ENCODE measurements around the gene RAB3D. TPM values are rescaled to one million over a fixed set of nuclear protein-coding genes. Genes with fewer than 3 reads are reported as not detected.
"Not testable (repeated sequence)": the region's sequence is repeated elsewhere in the genome, so short reads cannot be mapped to it uniquely, and the experiment has no call there.

RAB3D gene, protein sequence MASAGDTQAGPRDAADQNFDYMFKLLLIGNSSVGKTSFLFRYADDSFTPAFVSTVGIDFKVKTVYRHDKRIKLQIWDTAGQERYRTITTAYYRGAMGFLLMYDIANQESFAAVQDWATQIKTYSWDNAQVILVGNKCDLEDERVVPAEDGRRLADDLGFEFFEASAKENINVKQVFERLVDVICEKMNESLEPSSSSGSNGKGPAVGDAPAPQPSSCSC
- 10 to 100 TPM in 2 of 3 donors, 1 to 10 TPM in 1; 4.6 to 29.6 (median 10.3) TPM for polyA plus RNA-seq

DNA sequence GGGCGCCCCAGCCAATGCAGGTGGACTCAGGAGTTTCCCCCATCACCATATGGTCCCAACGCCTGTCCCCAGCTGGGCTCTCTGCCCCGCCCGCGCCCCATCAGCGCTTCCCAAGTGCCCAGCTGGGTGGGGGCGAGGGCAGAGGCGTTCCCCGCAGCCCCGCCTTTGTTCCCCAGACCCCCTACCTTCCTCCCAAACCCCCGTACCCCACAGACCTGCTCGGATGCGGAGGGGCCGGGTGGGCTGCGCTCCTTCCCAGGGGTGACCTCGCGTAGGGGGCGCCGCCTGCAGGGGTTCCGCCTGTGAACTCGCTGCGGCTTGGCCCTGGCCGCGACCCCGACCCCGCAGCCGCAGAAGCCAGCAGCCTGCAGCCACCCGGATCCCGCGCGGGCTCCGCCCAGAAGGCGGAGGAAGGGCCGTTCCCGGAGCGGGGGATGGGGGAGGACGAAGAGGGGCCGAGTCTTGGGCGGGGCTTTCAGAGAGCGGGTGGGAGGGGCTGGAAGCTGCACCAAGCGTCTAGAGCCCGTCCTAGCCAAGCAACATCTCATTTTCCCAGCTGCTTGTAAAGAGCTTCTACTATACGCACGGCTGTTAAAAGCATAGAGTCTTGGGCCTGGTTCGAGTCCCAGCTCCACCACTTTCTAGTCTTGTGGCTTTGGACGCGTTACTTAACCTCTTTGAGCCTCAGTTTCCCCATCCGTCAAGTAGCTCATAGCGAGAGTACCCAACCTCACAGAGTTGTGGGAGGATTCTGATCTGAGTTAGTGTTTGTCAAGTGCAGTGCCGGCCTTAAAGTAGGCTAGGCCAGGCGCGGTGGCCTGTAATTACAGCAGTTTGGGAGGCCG is at the start of gene RAB3D:
Gene RAB3D (minus strand): TSS at position 404 of the 845 bp plus-strand sequence. CDS start 2,258 bp downstream, outside the sequence.
- H3K27ac ChIP-seq (ENCODE audit: low read depth, low read length), result no peak within 1 kb of the TSS
- 5 to 6% (median 6%) methylated on average over 47 to 53 of the region's 53 CpGs for WGBS, 3 donors

DNA sequence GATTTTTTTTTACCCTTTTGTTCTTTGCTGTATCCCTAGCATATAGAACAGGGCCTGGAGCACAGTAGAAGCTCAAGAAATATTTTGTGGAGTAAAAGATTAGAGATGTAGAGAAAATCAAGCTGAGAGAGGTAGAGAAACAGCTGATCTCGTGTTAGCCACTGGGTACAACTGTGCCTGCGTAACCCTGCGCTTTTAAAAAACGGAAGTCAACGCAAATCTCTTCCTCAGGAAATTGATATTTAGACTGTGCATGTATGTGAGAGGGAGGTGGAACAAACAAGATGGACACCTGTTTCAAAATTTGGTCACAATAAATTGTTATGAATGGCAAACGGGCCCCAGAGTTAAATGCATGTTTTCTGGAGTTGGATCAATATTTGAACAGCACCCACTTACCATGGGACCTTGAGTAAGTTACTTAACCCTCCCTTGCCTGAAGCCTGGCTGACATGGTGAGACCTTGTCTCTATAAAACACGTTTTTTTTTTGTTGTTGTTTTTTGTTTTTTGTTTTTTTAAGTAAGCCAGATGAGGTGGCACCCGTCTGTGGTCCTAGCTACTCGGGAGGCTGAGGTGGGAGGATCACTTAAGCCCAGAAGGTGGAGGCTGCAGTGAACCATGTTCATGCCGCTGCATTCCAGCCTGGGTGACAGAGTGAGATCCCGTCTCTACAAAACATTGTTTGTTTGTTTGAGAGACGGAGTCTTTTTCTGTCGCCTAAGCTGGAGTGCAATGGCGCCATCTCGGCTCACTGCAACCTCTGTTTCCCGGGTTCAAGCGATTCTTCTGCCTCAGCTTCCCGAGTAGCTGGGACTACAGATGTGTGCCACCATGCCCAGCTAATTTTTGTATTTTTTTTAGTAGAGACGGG is 47.9 kb upstream of the RAB3D start:
- 66 to 70% (median 70%) methylated on average over 19 of the region's 19 CpGs for WGBS, 3 donors
- no peak overlapping the region for H3K27ac ChIP-seq (ENCODE audit: low read depth, low read length)

DNA sequence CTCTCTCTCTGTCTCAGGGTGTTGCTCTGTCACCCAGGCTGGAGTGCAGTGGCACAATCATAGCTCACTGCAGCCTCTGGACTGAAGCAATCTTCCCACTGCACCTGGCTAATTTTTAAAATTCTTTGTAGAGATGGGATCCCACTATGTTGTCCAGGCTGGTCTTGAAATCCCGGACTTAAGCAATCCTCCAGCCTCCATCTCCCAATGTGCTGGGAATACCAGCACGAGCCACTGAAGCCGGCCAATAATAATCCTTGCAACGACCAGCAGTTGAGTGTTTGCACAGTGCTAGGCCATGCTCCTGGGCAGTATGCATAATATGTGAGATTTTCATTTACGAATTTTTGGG is 45.3 kb upstream of the RAB3D start:
- H3K27ac ChIP-seq (ENCODE audit: low read depth, low read length), result no peak overlapping the region
- 76 to 89% (median 83%) methylated on average over 5 of the region's 5 CpGs for WGBS, 3 donors

DNA sequence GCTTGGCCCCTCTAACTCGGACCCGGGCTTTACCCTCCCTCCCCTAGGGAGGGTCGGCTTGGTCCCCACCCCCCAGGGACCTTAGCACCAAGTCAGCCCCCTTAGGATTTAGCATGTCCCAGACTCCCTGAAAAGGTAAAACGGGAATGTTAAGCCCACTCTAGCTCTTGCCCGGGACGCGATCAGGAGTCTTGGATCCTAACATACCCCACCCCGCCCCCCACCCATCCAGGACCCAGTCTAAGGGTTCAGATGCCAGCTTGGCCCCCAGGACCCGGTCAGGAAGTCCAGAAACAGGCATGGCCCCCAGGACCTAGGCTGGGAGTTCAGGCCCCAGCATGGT is 44.2 kb upstream of the RAB3D start:
- WGBS, 3 donors, result 0 to 4% (median 3%) methylated on average over 9 of the region's 9 CpGs
- no peak overlapping the region for H3K27ac ChIP-seq (ENCODE audit: low read depth, low read length)

DNA sequence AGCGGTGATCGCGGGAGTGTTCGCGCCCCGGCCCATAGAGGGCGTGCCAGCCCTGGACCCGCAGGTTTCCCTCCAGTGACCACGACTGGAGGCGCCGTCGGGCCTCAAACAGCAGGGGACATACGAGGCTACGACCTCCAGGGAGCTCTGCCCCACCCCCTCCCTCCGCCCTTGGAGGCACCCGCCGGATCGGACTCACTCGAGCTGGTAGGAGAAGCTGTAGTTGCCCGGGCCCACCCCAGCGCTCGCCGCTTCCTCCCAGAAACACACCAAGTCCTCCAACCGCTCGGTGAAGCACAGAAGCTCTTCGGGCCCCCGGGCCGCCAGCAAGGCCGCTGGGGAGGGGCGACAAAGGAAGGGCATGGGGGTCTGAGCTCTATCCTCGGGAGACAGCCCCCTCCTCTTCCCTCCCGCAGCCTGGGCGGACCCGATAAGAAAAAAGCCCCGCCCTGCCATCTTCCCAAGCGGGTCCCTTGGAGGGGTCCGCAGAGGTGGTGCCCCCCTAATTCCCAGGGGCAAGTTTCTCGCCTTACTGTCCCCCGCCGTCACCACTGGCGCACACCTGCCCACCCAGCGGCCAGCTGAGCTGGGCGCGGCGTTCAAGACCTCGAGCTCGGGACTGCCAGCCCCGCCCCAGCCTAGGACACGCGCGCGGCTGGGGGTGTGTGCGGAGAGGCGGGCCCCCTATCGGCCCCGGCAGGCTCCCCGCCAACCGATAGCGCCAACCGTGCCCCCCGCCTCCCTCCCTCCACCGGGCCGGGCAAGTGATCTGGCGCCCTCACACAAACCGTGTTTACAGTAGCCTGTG is 43.6 kb upstream of the RAB3D start:
- no peak overlapping the region for H3K27ac ChIP-seq (ENCODE audit: low read depth, low read length)
- WGBS, 3 donors, result 0 to 1% (median 1%) methylated on average over 53 to 65 of the region's 65 CpGs

DNA sequence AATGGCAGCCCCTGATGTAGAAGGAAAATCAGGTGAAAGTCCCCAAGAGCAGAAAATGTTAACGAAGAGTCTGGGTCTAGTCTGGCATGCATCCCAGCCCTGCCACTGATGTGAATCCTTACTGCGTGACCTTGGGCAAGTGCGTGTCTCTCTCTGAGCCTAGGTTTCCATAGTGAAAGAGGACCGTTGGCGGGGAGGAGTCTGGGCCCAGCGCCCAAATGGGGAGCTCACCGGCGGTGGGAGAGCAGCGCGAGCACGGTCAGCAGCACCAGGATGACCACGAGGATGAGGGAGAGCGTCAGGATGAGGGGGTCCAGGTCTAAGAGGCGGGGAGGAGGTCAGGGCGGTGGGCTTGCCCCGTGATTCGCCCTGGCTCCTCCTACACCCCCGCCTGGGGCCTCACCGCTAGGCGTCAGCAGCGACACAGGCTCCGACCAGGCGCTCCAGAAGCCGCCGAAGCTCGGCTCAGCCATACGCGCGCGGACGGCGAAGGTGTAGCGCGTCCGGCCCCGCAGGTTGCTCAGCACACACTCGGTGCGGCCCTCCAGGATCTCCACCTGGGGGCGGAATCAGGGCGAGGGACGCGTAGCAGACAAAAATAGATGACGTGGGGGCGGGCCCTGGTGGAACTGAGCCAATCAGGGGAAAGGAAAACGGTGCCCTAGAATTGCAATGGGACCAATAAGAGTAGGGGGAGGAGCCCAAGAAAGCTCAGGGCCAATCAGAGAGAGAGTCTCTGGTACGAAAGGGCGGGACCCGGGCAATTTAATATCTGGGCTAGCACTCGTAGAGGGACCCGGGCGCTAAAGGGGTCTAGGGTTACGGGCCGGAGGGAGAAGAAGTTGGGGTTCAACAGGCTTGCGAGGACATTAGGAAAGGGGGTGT is 41.4 kb upstream of the RAB3D start:
- 1% methylated on average over 53 to 54 of the region's 54 CpGs for WGBS, 3 donors
- no peak overlapping the region for H3K27ac ChIP-seq (ENCODE audit: low read depth, low read length)

DNA sequence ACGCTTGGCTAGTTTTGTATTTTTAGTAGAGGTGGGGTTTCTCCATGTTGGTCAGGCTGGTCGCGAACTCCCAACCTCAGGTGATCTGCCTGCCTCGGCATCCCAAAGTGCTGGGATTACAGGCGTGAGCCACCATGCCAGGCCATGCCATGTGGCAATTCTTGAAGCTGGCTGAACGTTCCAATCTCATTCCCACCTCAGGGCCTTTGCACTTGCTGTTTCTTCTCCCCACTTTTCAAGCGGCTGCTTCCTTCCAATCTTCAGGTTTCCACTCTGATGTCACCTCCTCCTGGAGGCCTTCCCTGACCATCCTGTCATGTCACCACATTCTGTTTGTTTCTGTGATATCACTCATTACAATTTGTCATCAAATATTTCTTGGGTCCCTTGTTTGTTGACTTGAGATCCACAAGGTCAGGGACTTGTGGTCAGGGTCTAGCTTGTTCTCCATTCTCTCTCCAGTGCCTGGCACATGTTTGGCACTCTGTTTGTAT is 40.4 kb upstream of the RAB3D start:
- WGBS, 3 donors, result 94 to 95% (median 94%) methylated on average over 7 of the region's 7 CpGs
- no peak overlapping the region for H3K27ac ChIP-seq (ENCODE audit: low read depth, low read length)

DNA sequence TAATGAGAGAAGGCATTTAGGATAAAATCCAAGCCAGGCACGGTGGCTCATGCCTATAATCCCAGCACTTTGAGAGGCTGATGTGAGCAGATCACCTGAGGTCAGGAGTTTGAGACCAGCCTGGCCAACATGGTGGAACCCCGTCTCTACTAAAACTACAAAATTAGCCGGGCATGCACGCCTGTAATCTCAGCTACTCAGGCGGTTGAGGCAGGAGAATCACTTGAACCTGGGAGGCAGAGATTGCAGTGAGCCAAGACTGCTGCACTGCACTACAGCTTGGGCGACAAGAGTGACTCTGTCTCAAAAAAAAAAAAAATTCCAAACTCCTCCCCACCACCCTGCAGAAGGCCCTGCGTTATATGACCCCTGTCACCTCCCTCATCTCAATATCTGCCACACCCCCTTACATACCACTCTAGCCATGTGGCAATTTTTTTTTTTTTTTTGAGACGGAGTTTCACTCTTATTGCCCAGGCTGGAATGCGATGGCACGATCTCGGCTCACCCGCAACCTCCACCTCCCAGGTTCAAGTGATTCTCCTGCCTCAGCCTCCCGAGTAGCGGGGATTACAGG is 39.9 kb upstream of the RAB3D start:
- 86 to 93% (median 89%) methylated on average over 14 of the region's 14 CpGs for WGBS, 3 donors
- H3K27ac ChIP-seq (ENCODE audit: low read depth, low read length), result not testable (repeated sequence)

DNA sequence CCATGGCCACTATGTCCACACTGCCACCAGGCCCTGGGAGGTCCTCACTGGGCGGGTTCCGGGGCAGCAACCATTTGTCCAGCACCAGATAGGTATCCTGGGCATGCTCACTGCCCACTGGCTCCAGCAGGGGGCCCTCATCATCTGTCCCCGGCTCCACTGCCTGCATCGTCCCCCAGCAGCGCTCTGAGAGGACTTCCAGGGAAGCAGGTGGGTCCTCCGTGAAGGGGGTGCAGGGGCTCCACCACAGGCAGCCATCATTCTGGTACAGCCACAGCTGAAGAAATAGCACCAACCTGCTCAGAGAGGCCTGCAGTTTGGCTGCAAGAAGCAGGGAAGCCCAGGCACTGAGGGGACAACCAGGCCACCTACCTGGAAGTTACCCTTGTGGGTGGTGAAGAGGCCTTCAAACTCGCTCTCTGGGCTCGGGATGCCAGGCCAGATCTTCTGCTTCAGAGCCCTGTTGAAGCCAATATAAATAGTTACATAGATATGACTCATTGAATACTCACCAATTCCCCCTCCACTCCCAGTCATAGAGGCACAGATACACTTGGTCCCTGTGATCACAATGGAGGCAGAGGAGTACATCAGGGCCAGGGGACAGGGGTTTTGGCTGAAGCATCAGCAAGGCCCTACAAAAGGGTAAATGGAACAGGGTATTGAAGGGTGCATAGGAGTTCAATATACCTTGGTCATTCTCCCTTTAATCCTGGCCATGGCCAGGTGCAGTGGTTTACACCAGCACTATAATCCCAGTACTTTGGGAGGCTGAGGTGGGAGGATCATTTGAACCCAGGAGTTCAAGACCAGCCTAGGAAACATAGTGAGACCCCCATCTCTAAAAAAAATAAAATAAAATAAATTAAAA is 39.1 kb upstream of the RAB3D start:
- 46 to 55% (median 52%) methylated on average over 8 of the region's 8 CpGs for WGBS, 3 donors
- no peak overlapping the region for H3K27ac ChIP-seq (ENCODE audit: low read depth, low read length)

DNA sequence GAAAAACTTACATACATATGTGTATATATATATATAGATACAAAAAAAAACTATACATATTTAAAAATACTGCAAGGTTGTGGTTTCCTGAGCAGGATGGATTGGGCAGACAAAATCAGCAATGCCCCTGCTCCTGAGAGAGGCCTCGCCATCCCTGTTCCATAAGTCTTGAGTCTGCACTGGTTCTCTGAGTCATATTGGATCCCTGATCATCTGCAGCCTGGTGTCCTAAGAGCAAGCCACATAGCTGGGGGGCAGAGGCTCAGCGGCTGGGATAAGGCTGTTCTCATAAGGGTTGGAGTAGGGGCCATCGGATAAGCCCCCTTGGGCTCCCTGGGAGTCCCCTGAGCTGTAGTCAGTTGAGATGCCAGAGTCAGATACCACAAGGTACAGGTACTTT is 38.3 kb upstream of the RAB3D start:
- WGBS, 3 donors, result 91 to 96% (median 92%) methylated on average over 3 of the region's 3 CpGs
- H3K27ac ChIP-seq (ENCODE audit: low read depth, low read length), result no peak overlapping the region

DNA sequence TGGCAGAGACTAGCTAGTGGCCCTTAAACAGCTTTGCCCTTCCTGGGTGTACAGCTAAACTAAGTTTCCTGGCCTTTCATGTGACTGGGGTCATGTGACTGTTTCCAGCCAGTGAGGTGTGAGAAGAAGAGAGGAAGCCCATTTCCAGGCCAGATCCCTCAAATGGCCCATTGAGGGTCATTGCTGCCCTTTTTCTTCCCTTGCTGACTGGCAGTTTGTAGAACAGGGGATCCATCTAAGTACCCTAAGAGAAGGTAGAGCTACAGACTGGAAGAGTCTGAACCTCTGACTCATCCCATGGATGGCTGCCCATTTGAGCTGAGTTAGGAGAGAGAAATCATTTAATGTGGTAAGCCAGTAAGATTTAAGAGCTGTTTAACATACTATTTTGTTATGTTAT is 37.8 kb upstream of the RAB3D start:
- no peak overlapping the region for H3K27ac ChIP-seq (ENCODE audit: low read depth, low read length)

DNA sequence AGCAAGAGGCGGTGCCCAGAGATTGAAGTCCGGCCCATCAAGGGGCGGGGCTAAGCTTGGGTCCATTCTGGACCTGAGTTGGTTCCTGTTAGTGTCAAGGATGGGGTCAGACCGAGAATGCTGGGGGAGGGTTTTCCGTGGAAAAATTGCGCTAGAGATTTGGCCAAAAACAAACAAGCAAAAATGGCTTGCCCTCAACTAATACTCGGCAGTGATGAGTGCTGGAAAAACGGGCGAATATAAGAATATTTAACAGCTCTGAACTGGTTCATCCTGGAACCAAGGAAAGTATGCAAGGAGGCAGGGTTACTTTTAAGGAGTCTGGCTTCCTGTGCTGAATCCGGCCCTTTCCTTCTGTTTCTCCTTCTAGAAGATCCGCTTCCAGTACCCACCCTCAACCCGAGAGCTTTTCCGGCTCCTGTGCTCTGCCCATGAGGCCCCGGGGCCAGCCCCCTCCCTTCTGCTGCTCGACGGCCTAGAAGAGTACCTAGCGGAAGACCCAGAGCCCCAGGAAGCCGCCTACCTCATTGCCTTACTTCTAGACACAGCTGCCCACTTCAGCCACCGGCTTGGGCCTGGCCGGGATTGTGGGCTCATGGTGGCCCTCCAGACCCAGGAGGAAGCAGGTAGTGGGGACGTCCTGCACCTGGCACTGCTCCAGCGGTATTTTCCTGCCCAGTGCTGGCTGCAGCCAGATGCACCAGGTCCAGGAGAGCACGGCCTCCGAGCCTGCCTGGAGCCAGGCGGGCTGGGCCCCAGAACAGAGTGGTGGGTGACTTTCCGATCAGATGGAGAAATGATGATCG is 35.9 kb upstream of the RAB3D start:
- H3K27ac ChIP-seq (ENCODE audit: low read depth, low read length), result peak overlapping the region; percentile 79
- WGBS, 3 donors, result 5 to 15% (median 5%) methylated on average over 27 of the region's 27 CpGs

DNA sequence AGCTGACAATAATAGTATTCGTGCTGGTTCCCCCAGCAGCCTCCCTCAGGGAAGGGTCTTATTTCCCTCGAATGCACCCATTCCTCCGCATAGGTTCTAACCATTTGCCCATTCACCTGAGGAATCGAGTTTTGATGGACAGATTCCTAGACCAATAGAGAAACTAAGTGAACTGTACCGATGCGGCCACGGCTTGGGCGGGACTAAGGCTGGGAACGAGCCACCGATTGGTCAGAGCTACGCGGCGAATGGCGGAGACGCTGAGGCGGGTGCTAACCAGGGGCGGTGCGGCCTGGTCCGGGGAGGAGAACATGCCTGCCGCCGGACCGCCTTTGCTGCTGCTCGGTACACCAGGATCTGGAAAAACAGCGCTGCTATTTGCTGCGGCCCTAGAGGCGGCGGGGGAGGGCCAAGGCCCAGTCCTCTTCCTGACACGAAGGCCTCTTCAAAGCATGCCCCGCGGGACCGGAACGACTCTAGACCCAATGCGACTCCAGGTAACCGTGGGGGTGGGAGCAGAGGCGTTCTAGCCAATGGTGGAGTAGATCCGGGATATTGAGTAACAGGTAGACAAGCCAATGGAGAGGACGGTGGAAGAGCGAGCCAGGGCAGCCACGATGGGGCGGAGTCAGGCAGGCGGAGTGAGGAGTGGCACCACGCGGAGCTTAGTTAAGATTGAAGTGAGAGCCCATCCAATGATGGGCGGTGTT is 35.1 kb upstream of the RAB3D start, which contains the start of gene SWSAP1:
Gene SWSAP1 (plus strand): TSS at position 234 of the 710 bp plus-strand sequence. CDS start 15 bp downstream, at position 249.
- 0 to 1% (median 1%) methylated on average over 44 of the region's 44 CpGs for WGBS, 3 donors
- peak within 1 kb of the TSS; percentile 79 for H3K27ac ChIP-seq (ENCODE audit: low read depth, low read length)

DNA sequence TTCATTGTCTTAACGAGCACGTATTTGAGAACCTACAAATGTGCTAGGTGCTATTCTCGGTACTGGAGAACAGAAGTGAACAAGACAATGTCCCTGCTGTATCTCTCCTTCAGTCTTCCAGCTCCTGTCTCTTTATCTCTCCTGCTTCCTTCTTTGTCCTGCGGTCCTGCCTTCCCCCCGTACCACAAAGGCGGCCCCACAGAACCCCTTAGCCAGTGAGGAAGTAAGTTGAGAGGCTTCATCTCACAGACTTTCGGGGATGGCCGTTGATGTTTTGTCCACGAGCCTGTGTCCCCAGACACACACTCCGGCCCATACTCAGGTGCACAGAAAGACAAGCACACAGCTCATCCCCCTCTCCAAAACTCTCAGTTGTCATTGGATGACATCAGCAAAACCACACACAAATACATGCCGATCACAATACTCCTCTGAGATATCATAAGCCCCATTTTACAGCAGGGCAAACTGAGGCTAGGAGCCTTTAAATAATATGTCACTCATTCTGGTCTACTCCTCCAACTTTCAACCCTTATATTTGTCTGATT is 34.5 kb upstream of the RAB3D start:
- WGBS, 3 donors, result 33 to 38% (median 36%) methylated on average over 11 of the region's 11 CpGs
- H3K27ac ChIP-seq (ENCODE audit: low read depth, low read length), result no peak overlapping the region

All from adipose tissue (tissue), 3 donors.